Heart right ventricle (tissue), 16 donors: Measurements from ENCODE around the gene ERVK3-1. TPM values are rescaled to one million over a fixed set of nuclear protein-coding genes. Genes with fewer than 3 reads are reported as not detected.

Source experiments
- ATAC-seq, 8 donors: fragments of 200-7000 bp; cut with Tn5 transposase; one replicate each; pipeline ENCODE4 v1.9.1; 2020; ENCODE audit warnings: mild to moderate bottlenecking in 8 of 8, moderate library complexity in 8 of 8, moderate number of reproducible peaks in 1 of 8
- DNase-seq, 2 donors: peaks; one replicate each; pipeline ENCODE4 v3.0.0-alpha.2; 2020
- H3K27ac ChIP-seq, 10 donors: fragments of 200-600 bp; sonication (generic) in 2 of 10; one replicate each; pipeline versions ENCODE4 v1.5.0 to v1.8.0; 2020 to 2022; ENCODE audit warnings: mild to moderate bottlenecking in 3 of 10
- H3K27me3 ChIP-seq, 7 donors: fragments of 200-600 bp; one replicate each; pipeline ENCODE4 v1.8.0; 2021 to 2022; ENCODE audit warnings: mild to moderate bottlenecking in 2 of 7
- H3K36me3 ChIP-seq, 9 donors: fragments of 200-600 bp; sonication (generic) in 1 of 9; one replicate each; pipeline versions ENCODE4 v1.5.0 to v1.8.0; 2020 to 2022; ENCODE audit warnings: mild to moderate bottlenecking in 2 of 9
- H3K4me1 ChIP-seq, 9 donors: fragments of 200-600 bp; sonication (generic) in 1 of 9; one replicate each; pipeline versions ENCODE4 v1.5.0 to v1.8.0; 2020 to 2022; ENCODE audit warnings: mild to moderate bottlenecking in 4 of 9
- H3K4me3 ChIP-seq, 10 donors: fragments of 200-600 bp; sonication (generic) in 2 of 10; one replicate each; pipeline versions ENCODE4 v1.5.0 to v1.8.0; 2020 to 2022; ENCODE audit warnings: mild to moderate bottlenecking in 7 of 10, moderate library complexity in 2 of 10
- H3K9me3 ChIP-seq, 11 donors: fragments of 200-600 bp in 10 of 11; sonication (generic) in 2 of 11; one replicate each; pipeline versions ENCODE4 v1.5.0 to v1.8.0; 2013 to 2022; ENCODE audit warnings: mild to moderate bottlenecking in 2 of 11, control low read depth in 1 of 11, moderate library complexity in 1 of 11
- CTCF ChIP-seq, 9 donors: fragments of 200-600 bp; sonication (generic) in 2 of 9; IDR thresholded peaks; one replicate each; pipeline versions ENCODE4 v1.5.0 to v1.8.0; 2021 to 2022; ENCODE audit warnings: antibody characterized with exemption in 9 of 9, mild to moderate bottlenecking in 5 of 9, moderate library complexity in 1 of 9
- WGBS, 2 donors: extraction: QIAGEN DNeasy Blood & Tissue Kit; methylation state at CpG; one replicate each; pipeline ENCODE4 v1.1.7; 2013; ENCODE audit warnings: inconsistent platforms in 1 of 2; 5-methylcytosine and 5-hydroxymethylcytosine counted together
- intact Hi-C, 10 donors: fragments of 100-400 bp; cut with DNase I; formaldehyde crosslinking; loops; one replicate each; pipeline versions ENCODE4 v1.11.1 to v1.14.2; 2022
- polyA plus RNA-seq, 2 donors: library from polyadenylated mRNA; stranded (reverse); fragments of 200-250 nt; gene quantifications; one replicate each; pipeline ENCODE4 v1.2.3, GENCODE V29; 2013
- total RNA-seq, 10 donors: library from RNA; stranded (reverse); fragmentation: NEBNext Ultra II Directional in 3 of 10; extraction: Animal tissue kit (Norgen Biotek cat#: 25700) in 3 of 10; gene quantifications; one replicate each; pipeline versions ENCODE4 v1.2.1 to v1.2.4, GENCODE V29; 2021 to 2023
- donor health status: Arrhythmogenic right ventricular cardiomyopathy.
- donor health status: ischemic (EF 13 %, LVEDD 7.1; RV severe dilation, severe dysfunction).
- donor health status: healthy with polysubstance abuse.
- donor health status: DM: no; HTN: yes; CAD: no.
- donor health status: DM: no; HTN: no; CAD: no.
- donor health status: ischemic (EF 25% LVEDD 6.9; RV normal size, moderate dysfunction).
- donor health status: ischemic (EF 25% LVEDD 5.7; RV mildly dilated, moderate dysfunction).
- donor health status: healthy.
- donor health status: DM: yes; HTN: yes; CAD: no.
- donor health status: Ischemic cardiomyopathy.
- donor health status: ischemic (EF 35%, LVEDD 5.7; RV mildly dilated, moderate dysfunction).
- donor health status: nonischemic (EF 11% LVEDD 7.7; RV severe dilation, severe dysfunction).
- donor health status: DM: yes; HTN: yes; CAD: no.
- donor health status: PGD.
- donor health status: ischemic (EF 29% LVEDD 5.4; RV normal size, mild dysfunction).
- donor health status: nonischemic (EF 23%, LVEDD 6.1; RV moderate dilation, normal function).

Gene ERVK3-1
- total and polyA plus RNA-seq, 12 donors: 14.4 to 57.5 (median 19.4) TPM

GRCh38 chr19:58318297-58318696 is 13.1 kb downstream of the ERVK3-1 start:
- Histone ChIP-seq H3K27me3 (no peaks in the 10 kb centered on the region), H3K4me3 (no peak overlapping the region), H3K4me1 (no peaks in the 10 kb centered on the region), H3K9me3 (no peaks in the 10 kb centered on the region), H3K36me3 (peaks cover 0 to 57% (median 21%) of the 10 kb centered on the region in 9 donors), H3K27ac (no peak overlapping the region)
- intact Hi-C loops: loop anchor here in 1 of 10 donors (10.0 kb wide), 1 partner anchor 133 kb away; the partner anchor contains the start of gene ZNF274
- TF ChIP-seq CTCF (IDR thresholded peaks at IDR 0.05): no peak
- 82 to 84% methylated on average over 4 of the region's 4 CpGs for WGBS, 2 donors
- DNase-seq (no peak), ATAC-seq (no peak)

- Histone ChIP-seq H3K36me3 (peaks cover 0 to 48% (median 14%) of the 10 kb centered on the region in 9 donors), H3K9me3 (no peaks in the 10 kb centered on the region), H3K4me3 (no peak overlapping the region), H3K27ac (no peak overlapping the region), H3K27me3 (no peaks in the 10 kb centered on the region), H3K4me1 (no peaks in the 10 kb centered on the region)
- intact Hi-C loops: loop anchor here in 1 of 10 donors (10.0 kb wide), 1 partner anchor 134 kb away; the partner anchor contains the start of gene ZNF274
- WGBS, 2 donors: 91 to 92% methylated on average over 10 of the region's 10 CpGs
- ATAC-seq (peak in 1 of 8 donors; percentile 20), DNase-seq (no peak)
- no peak for TF ChIP-seq CTCF (IDR thresholded peaks at IDR 0.05)
These were observed 14.1 kb downstream of the ERVK3-1 start for GRCh38 chr19:58319241-58319640.

GRCh38 chr19:58325311-58326022 is 20.3 kb downstream of the ERVK3-1 start:
- H3K4me3 ChIP-seq: peak overlapping the region in 6 of 10 donors; percentile 64 to 79 (median 75)
- WGBS, 2 donors: 93% methylated on average over 6 of the region's 6 CpGs

More at GRCh38 chr19:58325311-58326022, 20.3 kb downstream of the ERVK3-1 start:
- DNase-seq (no peak), ATAC-seq (no peak)
- intact Hi-C loops: loop anchor here in 2 of 10 donors (2.0 to 5.0 kb wide), 2 partner anchors 61 to 143 kb away; partner anchors contain the start of genes RPS5 (in 1 of the 2) and ZNF274 (in 1 of the 2)
- H3K4me1 ChIP-seq: peaks cover 10 to 32% (median 26%) of the 10 kb centered on the region in 9 donors
- TF ChIP-seq CTCF (IDR thresholded peaks at IDR 0.05): no peak
- H3K27ac ChIP-seq: no peak overlapping the region
- H3K27me3 ChIP-seq: no peaks in the 10 kb centered on the region
- no peaks in the 10 kb centered on the region for H3K9me3 ChIP-seq
- peaks cover 0 to 14% (median 0%) of the 10 kb centered on the region in 9 donors for H3K36me3 ChIP-seq
